HG02642 (cell line): Measurements from ENCODE around the gene CPNE6.
A peak's percentile ranks its signal among the peaks of the same experiment; 100 is the strongest.
"Not testable (repeated sequence)": the region's sequence is repeated elsewhere in the genome, so short reads cannot be mapped to it uniquely, and the experiment has no call there.

ENCODE experiments used
- ATAC-seq: cut with Tn5 transposase; IDR thresholded peaks from one replicate; pipeline ENCODE4 v1.9.1; 2021; ENCODE audit warnings: mild to moderate bottlenecking; ENCODE audit not compliant: unreplicated experiment, poor library complexity

CPNE6 gene

GRCh38 chr14:24100197-24100981 is 29.0 kb downstream of the CPNE6 start:
- ATAC-seq, result no peak

- no peak for ATAC-seq
These were observed 29.7 kb downstream of the CPNE6 start for GRCh38 chr14:24100982-24101494.

- no peak for ATAC-seq
These were observed 31.1 kb downstream of the CPNE6 start for GRCh38 chr14:24102357-24103048.

GRCh38 chr14:24103451-24103850 is 32.1 kb downstream of the CPNE6 start:
- no peak for ATAC-seq

GRCh38 chr14:24105609-24106239 is 34.4 kb downstream of the CPNE6 start:
- ATAC-seq, result not testable (repeated sequence)

- ATAC-seq, result no peak
These were observed 35.4 kb downstream of the CPNE6 start for GRCh38 chr14:24106672-24107271.

GRCh38 chr14:24108336-24108874 is 37.0 kb downstream of the CPNE6 start:
- peak; percentile 24 for ATAC-seq

GRCh38 chr14:24110060-24110459 is 38.7 kb downstream of the CPNE6 start:
- no peak for ATAC-seq

- no peak for ATAC-seq
These were observed 39.2 kb downstream of the CPNE6 start for GRCh38 chr14:24110523-24110922.

GRCh38 chr14:24113379-24113800 is 42.0 kb downstream of the CPNE6 start:
- ATAC-seq, result no peak

GRCh38 chr14:24113801-24114531 is 42.6 kb downstream of the CPNE6 start:
- peak; percentile 29 for ATAC-seq

- ATAC-seq, result peak; percentile 86
These were observed 43.4 kb downstream of the CPNE6 start, which contains the start of the genes DCAF11 and NRL for GRCh38 chr14:24114532-24115421. Gene DCAF11, plus strand, starts transcription at chr14:24114777. Its CDS starts 818 bp downstream, at chr14:24115595. Gene NRL, minus strand, starts transcription at chr14:24114949. Its CDS starts 32,101 bp downstream, at chr14:24082848.

GRCh38 chr14:24115422-24116127 is 44.2 kb downstream of the CPNE6 start:
- no peak for ATAC-seq

- no peak for ATAC-seq
These were observed 44.9 kb downstream of the CPNE6 start for GRCh38 chr14:24116128-24116814.

- ATAC-seq, result no peak
These were observed 45.8 kb downstream of the CPNE6 start for GRCh38 chr14:24117179-24117578.

GRCh38 chr14:24119691-24120090 is 48.3 kb downstream of the CPNE6 start:
- no peak for ATAC-seq

GRCh38 chr14:24121210-24121609 is 49.8 kb downstream of the CPNE6 start:
- ATAC-seq, result no peak
